ENCODE data around the gene ACAT2. TPM values are rescaled to one million over a fixed set of nuclear protein-coding genes. Genes with fewer than 3 reads are reported as not detected.

The ACAT2 gene
- total RNA-seq, 1 experiment from 2014 or later, result 156 TPM

DNA sequence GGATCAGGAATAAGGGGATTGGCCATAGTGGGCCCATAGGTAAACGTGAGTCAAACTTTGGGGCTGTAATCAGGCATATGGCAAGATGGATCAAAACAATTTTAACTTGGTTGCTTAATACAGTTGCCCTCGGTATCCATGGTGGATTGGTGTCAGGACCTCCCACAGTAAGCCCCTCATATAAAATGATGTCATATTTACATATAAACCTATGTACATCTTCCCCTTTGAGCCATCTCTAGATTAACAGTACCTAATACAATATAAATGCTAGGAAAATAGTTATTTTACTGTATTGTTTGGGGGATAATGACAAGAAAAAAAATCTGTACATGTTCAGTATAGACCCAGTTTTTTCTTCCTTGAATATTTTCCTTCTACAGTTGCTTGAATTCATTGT is 7.4 kb upstream of the ACAT2 start:
- H2BK12ac ChIP-seq (ENCODE audit: insufficient read length, low read depth, low read length), result no peak overlapping the region
- H3K4me1 ChIP-seq (ENCODE audit: insufficient read depth, low read length), result no peaks in the 10 kb centered on the region
- no peak overlapping the region for H3K56ac ChIP-seq (ENCODE audit: insufficient read length, low read depth, low read length)
- H4K8ac ChIP-seq (replicated peaks; ENCODE audit: insufficient read length, low read depth, low read length), result no peak overlapping the region
- H3K36me3 Mint-ChIP-seq (ENCODE audit: insufficient read depth in 1 of 3, low read depth in 3 of 3), result peaks cover 45 to 87% (median 81%) of the 10 kb centered on the region in 3 experiments
- H3K4me1 Mint-ChIP-seq, result peaks cover 5 to 9% of the 10 kb centered on the region in 2 experiments
- no peaks in the 10 kb centered on the region for H3K27me3 ChIP-seq (ENCODE audit: insufficient read depth, low read length)
- H4K91ac ChIP-seq (ENCODE audit: insufficient read length, low read depth, low read length), result no peak overlapping the region
- H3K23ac ChIP-seq (ENCODE audit: insufficient read length, low read depth, low read length), result no peak overlapping the region
- WGBS (ENCODE audit: extremely low coverage, insufficient read length, low lambda C conversion rate), result no CpG with 5 or more reads among the region's 2 CpGs
- no peak overlapping the region for H4K5ac ChIP-seq (ENCODE audit: insufficient read length, low read depth, low read length)
- TF ChIP-seq, protein P1, sequence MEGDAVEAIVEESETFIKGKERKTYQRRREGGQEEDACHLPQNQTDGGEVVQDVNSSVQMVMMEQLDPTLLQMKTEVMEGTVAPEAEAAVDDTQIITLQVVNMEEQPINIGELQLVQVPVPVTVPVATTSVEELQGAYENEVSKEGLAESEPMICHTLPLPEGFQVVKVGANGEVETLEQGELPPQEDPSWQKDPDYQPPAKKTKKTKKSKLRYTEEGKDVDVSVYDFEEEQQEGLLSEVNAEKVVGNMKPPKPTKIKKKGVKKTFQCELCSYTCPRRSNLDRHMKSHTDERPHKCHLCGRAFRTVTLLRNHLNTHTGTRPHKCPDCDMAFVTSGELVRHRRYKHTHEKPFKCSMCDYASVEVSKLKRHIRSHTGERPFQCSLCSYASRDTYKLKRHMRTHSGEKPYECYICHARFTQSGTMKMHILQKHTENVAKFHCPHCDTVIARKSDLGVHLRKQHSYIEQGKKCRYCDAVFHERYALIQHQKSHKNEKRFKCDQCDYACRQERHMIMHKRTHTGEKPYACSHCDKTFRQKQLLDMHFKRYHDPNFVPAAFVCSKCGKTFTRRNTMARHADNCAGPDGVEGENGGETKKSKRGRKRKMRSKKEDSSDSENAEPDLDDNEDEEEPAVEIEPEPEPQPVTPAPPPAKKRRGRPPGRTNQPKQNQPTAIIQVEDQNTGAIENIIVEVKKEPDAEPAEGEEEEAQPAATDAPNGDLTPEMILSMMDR (conservative IDR thresholded peaks at IDR 0.05), result no peak
- H3K9me3 ChIP-seq (ENCODE audit: control insufficient read depth, low read depth, low read length), result no peaks in the 10 kb centered on the region
- no peak overlapping the region for H3K4ac ChIP-seq (ENCODE audit: low read depth, low read length)
- no peaks in the 10 kb centered on the region for H3K79me2 ChIP-seq (ENCODE audit: insufficient read depth, low read length)
- H3T11ph ChIP-seq (ENCODE audit: low read length), result no peak overlapping the region
- H2BK15ac ChIP-seq (ENCODE audit: low read depth, low read length), result no peak overlapping the region
- H3K27ac ChIP-seq (ENCODE audit: insufficient read length, low read depth, low read length), result no peak overlapping the region
- H3K9me3 Mint-ChIP-seq, result no peaks in the 10 kb centered on the region
- no peak overlapping the region for H2BK20ac ChIP-seq (ENCODE audit: low read depth, low read length, poor library complexity, severe bottlenecking)
- no peaks in the 10 kb centered on the region for H3K27me3 Mint-ChIP-seq (ENCODE audit: low read depth)
- no peak overlapping the region for H2BK120ac ChIP-seq (ENCODE audit: low read depth, low read length, poor library complexity, severe bottlenecking)
- H3K4me3 Mint-ChIP-seq, result no peak overlapping the region
- H3K9ac ChIP-seq (ENCODE audit: extremely low read depth, insufficient read length, low read length), result no peak overlapping the region
- H2AK5ac ChIP-seq (ENCODE audit: insufficient read length, low read length), result no peak overlapping the region
- no peak overlapping the region for H3K4me2 ChIP-seq (ENCODE audit: insufficient read depth, insufficient read length, low read length)
- DNase-seq, result no peak
- no peak overlapping the region for H3K18ac ChIP-seq (ENCODE audit: insufficient read length, low read depth, low read length)
- H3K23me2 ChIP-seq (ENCODE audit: insufficient read length, low read depth, low read length, poor library complexity, severe bottlenecking), result no peaks in the 10 kb centered on the region
- H2BK5ac ChIP-seq (ENCODE audit: insufficient read length, low read length), result no peak overlapping the region
- no peaks in the 10 kb centered on the region for H3K79me1 ChIP-seq (ENCODE audit: insufficient read depth, low read depth, low read length, poor library complexity, severe bottlenecking)
- no peaks in the 10 kb centered on the region for H4K20me1 ChIP-seq (ENCODE audit: control insufficient read depth, insufficient read depth, insufficient read length)
- peak overlapping the region in 1 of 3 experiments; percentile 70; a peak in 1 of 7 replicates for H3K27ac Mint-ChIP-seq
- H2AFZ ChIP-seq (ENCODE audit: low read length), result no peak overlapping the region
- no peak overlapping the region for H3K14ac ChIP-seq (ENCODE audit: insufficient read depth, low read length)

All from H9 (cell line).